Loucy (cell line): ENCODE measurements around the gene GPBP1.
"Not testable (repeated sequence)": the region's sequence is repeated elsewhere in the genome, so short reads cannot be mapped to it uniquely, and the experiment has no call there.

Source experiments
- H2AFZ ChIP-seq: fragments of 200-600 bp; sonication (generic); 2 replicates; pipeline ENCODE4 v1.6.0; 2016; ENCODE audit warnings: antibody characterized with exemption, mild to moderate bottlenecking, low read length, moderate library complexity
- H3F3A ChIP-seq: fragments of 200-600 bp; 2 replicates; pipeline ENCODE4 v1.6.0; 2016; ENCODE audit warnings: antibody characterized with exemption, low read depth, mild to moderate bottlenecking
- H3K27me3 ChIP-seq: fragments of 200-600 bp; sonication (generic); 2 replicates; pipeline ENCODE4 v1.6.1; 2014; ENCODE audit warnings: low read length, mild to moderate bottlenecking; ENCODE audit not compliant: insufficient read depth, poor library complexity, severe bottlenecking
- H3K36me3 ChIP-seq: fragments of 200-600 bp; sonication (generic); 2 replicates; pipeline ENCODE4 v1.6.1; 2016; ENCODE audit warnings: low read length; ENCODE audit not compliant: insufficient read depth
- H3K4me1 ChIP-seq: fragments of 200-600 bp; sonication (generic); 2 replicates; pipeline ENCODE4 v1.5.1; 2014; ENCODE audit warnings: low read length, mild to moderate bottlenecking; ENCODE audit not compliant: insufficient read depth, poor library complexity, severe bottlenecking
- H3K4me2 ChIP-seq: fragments of 200-600 bp; sonication (generic); 2 replicates; pipeline ENCODE4 v1.6.0; 2014; ENCODE audit warnings: antibody characterized with exemption, low read length, low read depth, mild to moderate bottlenecking; ENCODE audit not compliant: poor library complexity, severe bottlenecking
- H3K4me3 ChIP-seq: fragments of 200-600 bp; sonication (generic); 2 replicates; pipeline ENCODE4 v1.5.1; 2014; ENCODE audit warnings: low read length, mild to moderate bottlenecking, mixed read lengths; ENCODE audit not compliant: poor library complexity, severe bottlenecking
- H3K79me2 ChIP-seq: fragments of 200-600 bp; sonication (generic); 2 replicates; pipeline ENCODE4 v1.6.1; 2014; ENCODE audit warnings: low read length; ENCODE audit not compliant: insufficient read depth
- H3K9ac ChIP-seq: fragments of 200-600 bp; sonication (generic); 2 replicates; pipeline ENCODE4 v1.6.0; 2014; ENCODE audit warnings: mild to moderate bottlenecking, low read depth, low read length, moderate library complexity; ENCODE audit not compliant: poor library complexity, severe bottlenecking
- H3K9me2 ChIP-seq: fragments of 200-600 bp; sonication (generic); replicated peaks from 2 replicates; pipeline ENCODE4 v1.6.1; 2016; ENCODE audit warnings: low read depth, low read length, mixed read lengths
- H3K9me3 ChIP-seq: fragments of 200-600 bp; sonication (generic); 2 replicates; pipeline ENCODE4 v1.6.1; 2014; ENCODE audit warnings: mild to moderate bottlenecking, antibody characterized with exemption, low read length, low read depth; ENCODE audit not compliant: insufficient read depth
- H4K20me1 ChIP-seq: fragments of 200-600 bp; sonication (generic); 2 replicates; pipeline ENCODE4 v1.6.0; 2014; ENCODE audit warnings: antibody characterized with exemption, low read length, mild to moderate bottlenecking; ENCODE audit not compliant: insufficient read depth, poor library complexity, severe bottlenecking
- EZH2phosphoT487 ChIP-seq: fragments of 200-600 bp; IDR thresholded peaks from 2 replicates; pipeline ENCODE4 v1.6.1; 2018; ENCODE audit warnings: antibody characterized with exemption, mild to moderate bottlenecking, moderate library complexity, borderline replicate concordance
- TF ChIP-seq, protein P1 (sequence below): fragments of 200-600 bp; sonication (generic); conservative IDR thresholded peaks from 2 replicates; pipeline ENCODE4 v1.5.1; 2014; ENCODE audit warnings: mild to moderate bottlenecking, antibody characterized with exemption, low read length

The GPBP1 gene

DNA sequence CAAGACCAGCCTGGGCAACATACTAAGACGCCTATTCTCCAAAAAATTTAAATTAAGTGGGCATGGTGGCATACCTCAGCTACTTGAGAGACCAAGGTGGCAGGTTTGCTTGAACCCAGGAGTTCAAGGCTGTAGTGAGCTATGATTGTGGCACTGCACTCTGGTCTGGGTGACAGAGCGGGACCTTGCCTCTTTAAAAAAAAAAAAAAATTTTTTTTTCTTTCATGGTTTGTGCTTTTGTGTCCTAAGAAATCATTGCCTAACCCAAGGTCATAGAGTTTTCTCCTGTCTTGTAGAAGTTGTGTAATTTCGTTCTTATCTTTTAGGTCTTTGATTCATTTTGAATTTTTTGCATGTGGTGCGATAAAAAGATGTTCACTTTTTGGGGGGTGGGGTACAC lies 12.3 kb downstream of the GPBP1 start:
- peak overlapping the region; percentile 2 for H3K4me3 ChIP-seq
- TF ChIP-seq EZH2phosphoT487, result no peak
- no peaks in the 10 kb centered on the region for H3K9me2 ChIP-seq
- H3K9ac ChIP-seq, result no peak overlapping the region
- H3F3A ChIP-seq, result no peaks in the 10 kb centered on the region
- no peak overlapping the region for H2AFZ ChIP-seq
- peaks cover 100% of the 10 kb centered on the region for H3K79me2 ChIP-seq
- no peaks in the 10 kb centered on the region for H3K27me3 ChIP-seq
- H3K4me1 ChIP-seq, result peaks cover 48% of the 10 kb centered on the region
- H3K36me3 ChIP-seq, result peaks cover 10% of the 10 kb centered on the region; the same call in 1 of the 2 replicates
- H3K9me3 ChIP-seq, result no peaks in the 10 kb centered on the region
- H4K20me1 ChIP-seq, result peaks cover 97% of the 10 kb centered on the region
- peak overlapping the region; percentile 33 for H3K4me2 ChIP-seq

- H2AFZ ChIP-seq, H3K9me3 ChIP-seq, H3F3A ChIP-seq, H3K9ac ChIP-seq, H3K9me2 ChIP-seq, H3K27me3 ChIP-seq: not testable (repeated sequence)
- Histone ChIP-seq H3K4me1 (peaks cover 41% of the 10 kb centered on the region), H3K79me2 (peaks cover 100% of the 10 kb centered on the region), H4K20me1 (peaks cover 97% of the 10 kb centered on the region), H3K4me3 (peak overlapping the region; percentile 46), H3K4me2 (peak overlapping the region; percentile 33), H3K36me3 (peaks cover 15% of the 10 kb centered on the region)
Measured at GRCh38 chr5:57187977-57188376, 14.1 kb downstream of the GPBP1 start.

- no peaks in the 10 kb centered on the region for H3K9me2 ChIP-seq
- H3K9me3 ChIP-seq, result no peaks in the 10 kb centered on the region
- no peak overlapping the region for H3K9ac ChIP-seq
- H4K20me1 ChIP-seq, result peaks cover 98% of the 10 kb centered on the region
- no peak overlapping the region for H3K4me2 ChIP-seq
- H3K79me2 ChIP-seq, result peaks cover 100% of the 10 kb centered on the region
- H3K4me1 ChIP-seq, result peaks cover 38% of the 10 kb centered on the region
- H3K36me3 ChIP-seq, result peaks cover 12% of the 10 kb centered on the region
- TF ChIP-seq, protein P1, sequence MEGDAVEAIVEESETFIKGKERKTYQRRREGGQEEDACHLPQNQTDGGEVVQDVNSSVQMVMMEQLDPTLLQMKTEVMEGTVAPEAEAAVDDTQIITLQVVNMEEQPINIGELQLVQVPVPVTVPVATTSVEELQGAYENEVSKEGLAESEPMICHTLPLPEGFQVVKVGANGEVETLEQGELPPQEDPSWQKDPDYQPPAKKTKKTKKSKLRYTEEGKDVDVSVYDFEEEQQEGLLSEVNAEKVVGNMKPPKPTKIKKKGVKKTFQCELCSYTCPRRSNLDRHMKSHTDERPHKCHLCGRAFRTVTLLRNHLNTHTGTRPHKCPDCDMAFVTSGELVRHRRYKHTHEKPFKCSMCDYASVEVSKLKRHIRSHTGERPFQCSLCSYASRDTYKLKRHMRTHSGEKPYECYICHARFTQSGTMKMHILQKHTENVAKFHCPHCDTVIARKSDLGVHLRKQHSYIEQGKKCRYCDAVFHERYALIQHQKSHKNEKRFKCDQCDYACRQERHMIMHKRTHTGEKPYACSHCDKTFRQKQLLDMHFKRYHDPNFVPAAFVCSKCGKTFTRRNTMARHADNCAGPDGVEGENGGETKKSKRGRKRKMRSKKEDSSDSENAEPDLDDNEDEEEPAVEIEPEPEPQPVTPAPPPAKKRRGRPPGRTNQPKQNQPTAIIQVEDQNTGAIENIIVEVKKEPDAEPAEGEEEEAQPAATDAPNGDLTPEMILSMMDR, result no peak
- no peak for TF ChIP-seq EZH2phosphoT487
- H3K4me3 ChIP-seq, result no peak overlapping the region
- H2AFZ ChIP-seq, result no peak overlapping the region
- no peaks in the 10 kb centered on the region for H3K27me3 ChIP-seq
- no peaks in the 10 kb centered on the region for H3F3A ChIP-seq
Measured at GRCh38 chr5:57189515-57189914, 15.7 kb downstream of the GPBP1 start.

DNA sequence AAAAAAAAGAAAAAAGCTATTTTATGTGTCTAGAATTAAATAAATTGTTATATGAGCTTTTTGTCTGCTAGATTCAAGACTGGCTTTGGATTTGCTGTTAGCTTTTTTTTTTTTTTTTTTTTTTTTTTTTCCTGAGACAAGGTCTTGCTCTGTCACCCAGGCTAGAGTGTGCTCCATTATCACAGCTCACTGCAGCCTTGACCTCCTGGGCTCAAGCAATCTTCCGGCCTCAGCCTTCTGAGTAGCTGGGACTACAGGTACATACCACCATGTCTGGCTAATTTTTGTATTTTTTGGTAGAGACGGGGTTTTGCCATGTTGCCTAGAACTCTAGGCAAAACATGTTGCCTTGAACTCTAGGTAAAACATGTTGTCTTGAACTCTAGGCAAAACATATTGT lies 16.7 kb downstream of the GPBP1 start:
- H3K27me3 ChIP-seq, result no peaks in the 10 kb centered on the region
- H3K9me3 ChIP-seq, result no peaks in the 10 kb centered on the region
- no peaks in the 10 kb centered on the region for H3K9me2 ChIP-seq
- no peak overlapping the region for H3K4me2 ChIP-seq
- TF ChIP-seq, protein P1, result no peak
- TF ChIP-seq EZH2phosphoT487, result no peak
- H3K36me3 ChIP-seq, result peaks cover 17% of the 10 kb centered on the region
- peaks cover 98% of the 10 kb centered on the region for H4K20me1 ChIP-seq
- H2AFZ ChIP-seq, result no peak overlapping the region
- H3K79me2 ChIP-seq, result peaks cover 100% of the 10 kb centered on the region
- no peak overlapping the region for H3K4me3 ChIP-seq
- peaks cover 30% of the 10 kb centered on the region for H3K4me1 ChIP-seq
- no peaks in the 10 kb centered on the region for H3F3A ChIP-seq
- no peak overlapping the region for H3K9ac ChIP-seq
